K562 (cell line): Measurements from ENCODE around the gene KCND3. TPM values are rescaled to one million over a fixed set of nuclear protein-coding genes. Genes with fewer than 3 reads are reported as not detected.

Source experiments
- ATAC-seq: fragments of 200-7000 bp; cut with Tn5 transposase; 3 replicates; pipeline ENCODE4 v1.9.1; 2020; ENCODE audit warnings: moderate library complexity
- BruUV-seq: library from RNA; stranded (reverse); fragments of 400-500 nt; replicated peaks from 2 replicates; lab custom pipeline; 2021; lab: Mats Ljungman, UMichigan
- CTCF ChIA-PET: fragments of 300-600 bp; formaldehyde crosslinking; extraction: SDS; loops from one replicate; lab custom pipeline; 2021; ENCODE audit warnings: low intra/inter-chr PET ratio; lab: Yijun Ruan, JAX
- POLR2A ChIA-PET: fragments of 300-600, 350-650 bp; sonication (Branson Sonifier 250); formaldehyde crosslinking; extraction: SDS; loops from one replicate; lab custom pipeline; 2021; ENCODE audit warnings: antibody characterized with exemption, inconsistent platforms; lab: Yijun Ruan, JAX
- DNase-seq, 4 experiments: peaks; one replicate each; pipeline versions ENCODE4 v3.0.0 to v3.0.0-alpha.2; 2011 to 2018; ENCODE audit warnings: low spot score in 3 of 4, mixed read lengths in 3 of 4; ENCODE audit errors: extremely low read depth in 1 of 4
- FAIRE-seq: peaks from 2 replicates; lab custom pipeline; 2011; peaks lifted over from hg19 to GRCh38; lab: Jason Lieb, UNC
- H2AFZ ChIP-seq: 2 replicates; pipeline ENCODE4 v1.6.0; 2011; ENCODE audit warnings: low read depth, low read length, control low read depth, inconsistent platforms
- H3K27ac ChIP-seq: fragments of 200-600 bp; 3 replicates; pipeline ENCODE4 v1.8.0; 2011; ENCODE audit warnings: low read depth, mild to moderate bottlenecking, control low read depth, inconsistent platforms, low read length, moderate library complexity, mixed read lengths; ENCODE audit errors: extremely low read depth
- H3K27me3 ChIP-seq, 2 experiments: fragments of 300-600 bp in 1 of 2; 2 replicates in 1 of 2; 3 replicates in 1 of 2; pipeline versions ENCODE4 v1.6.0 to v1.8.0; 2011; ENCODE audit warnings: inconsistent platforms in 2 of 2, low read length in 2 of 2, mild to moderate bottlenecking in 1 of 2, mixed read lengths in 1 of 2, moderate library complexity in 1 of 2; ENCODE audit not compliant: control insufficient read depth in 2 of 2, insufficient read depth in 2 of 2
- H3K36me3 ChIP-seq: fragments of 300-600 bp; 3 replicates; pipeline ENCODE4 v1.8.0; 2011; ENCODE audit warnings: mild to moderate bottlenecking, low read length, inconsistent platforms; ENCODE audit not compliant: control insufficient read depth, insufficient read depth
- H3K4me1 ChIP-seq, 2 experiments: fragments of 200-600 bp in 1 of 2; replicated peaks in 1 of 2; 2 replicates in 1 of 2; 3 replicates in 1 of 2; pipeline versions ENCODE4 v1.5.1 to v1.8.0; 2011; ENCODE audit warnings: inconsistent platforms in 2 of 2, low read length in 2 of 2, mild to moderate bottlenecking in 1 of 2, mixed read lengths in 1 of 2, moderate library complexity in 1 of 2; ENCODE audit not compliant: control insufficient read depth in 2 of 2, insufficient read depth in 2 of 2
- H3K4me2 ChIP-seq: 2 replicates; pipeline ENCODE4 v1.6.1; 2011; ENCODE audit warnings: low read length, control low read depth, inconsistent platforms, mixed read lengths; ENCODE audit not compliant: insufficient read depth
- H3K4me3 ChIP-seq: fragments of 200-600 bp; sonication (generic), shearing (Covaris generic); 2 replicates; pipeline ENCODE4 v1.5.1; 2016; ENCODE audit warnings: control low read depth, inconsistent platforms
- H3K79me2 ChIP-seq: fragments of 200-600 bp; 3 replicates; pipeline ENCODE4 v1.8.0; 2011; ENCODE audit warnings: low read length, inconsistent platforms; ENCODE audit not compliant: control insufficient read depth, insufficient read depth
- H3K9ac ChIP-seq, 2 experiments: 2 replicates each; pipeline versions ENCODE4 v1.6.0 to v1.6.1; 2011; ENCODE audit warnings: low read depth in 2 of 2, low read length in 2 of 2, control low read depth in 1 of 2, inconsistent platforms in 1 of 2, mild to moderate bottlenecking in 1 of 2, mixed read lengths in 1 of 2; ENCODE audit not compliant: insufficient read depth in 1 of 2
- H3K9me1 ChIP-seq: one replicate; pipeline ENCODE4 v1.6.0; 2011; ENCODE audit warnings: inconsistent platforms, mild to moderate bottlenecking, low read length, moderate library complexity; ENCODE audit not compliant: control insufficient read depth, insufficient read depth
- H3K9me3 ChIP-seq: replicated peaks from 2 replicates; pipeline ENCODE4 v1.5.1; 2011; ENCODE audit warnings: low read depth, low read length, inconsistent platforms; ENCODE audit not compliant: control insufficient read depth, insufficient read depth
- H4K20me1 ChIP-seq: replicated peaks from 2 replicates; pipeline ENCODE4 v1.6.1; 2011; ENCODE audit warnings: low read length, inconsistent platforms, mixed read lengths; ENCODE audit not compliant: control insufficient read depth, insufficient read depth
- CHD1 ChIP-seq: fragments of 200-600 bp; sonication (generic); IDR thresholded peaks from one replicate; pipeline ENCODE4 v1.6.1; 2012; ENCODE audit warnings: mild to moderate bottlenecking, moderate library complexity, low read length, inconsistent platforms
- ETV5 ChIP-seq: sonication (generic); formaldehyde crosslinking; IDR thresholded peaks from 2 replicates; pipeline ENCODE4 v1.4.0; 2020; ENCODE audit warnings: low read depth, mild to moderate bottlenecking, missing genetic modification reagents
- MCM2 ChIP-seq: fragments of 450-650 bp; IDR thresholded peaks from 2 replicates; pipeline ENCODE4 v1.6.1; 2017; ENCODE audit warnings: low read depth, mild to moderate bottlenecking
- MEF2D ChIP-seq: conservative IDR thresholded peaks from 2 replicates; pipeline ENCODE4 v1.6.1; 2016; ENCODE audit warnings: low read depth, missing genetic modification characterization, missing compliant biosample characterization
- SPI1 ChIP-seq: IDR thresholded peaks from 2 replicates; pipeline ENCODE4 v1.6.1; 2011; ENCODE audit warnings: low read depth, low read length, control low read depth, borderline replicate concordance
- ZBTB33 ChIP-seq: sonication (generic); formaldehyde crosslinking; IDR thresholded peaks from 2 replicates; pipeline ENCODE4 v1.8.1; 2023; ENCODE audit warnings: mild to moderate bottlenecking, missing genetic modification reagents
- ZNF197 ChIP-seq: fragments of 200-800 bp; sonication (Bioruptor generic); IDR thresholded peaks from 2 replicates; pipeline ENCODE4 v1.6.1; 2016; ENCODE audit warnings: low read depth, missing genetic modification characterization, missing compliant biosample characterization
- ZNF41 ChIP-seq: fragments of 250-450 bp; sonication (Bioruptor Pico); conservative IDR thresholded peaks from 2 replicates; pipeline ENCODE4 v1.4.0; 2020; ENCODE audit warnings: mild to moderate bottlenecking
- WGBS: fragments of 100-300 bp; shearing (Covaris generic); methylation state at CpG from one replicate; pipeline ENCODE4 v1.1.6; 2016; ENCODE audit warnings: low coverage, mixed read lengths; ENCODE audit not compliant: insufficient coverage; ENCODE audit errors: missing lambda C conversion rate; 5-methylcytosine and 5-hydroxymethylcytosine counted together
- in situ Hi-C: fragments of 300-500 bp; cut with MboI; formaldehyde crosslinking; loops from 4 replicates; pipeline ENCODE4 v1.15.0; 2018; ENCODE audit warnings: inconsistent platforms, mixed read lengths
- intact Hi-C: fragments of 100-400 bp; cut with micrococcal nuclease; formaldehyde crosslinking; loops from 2 replicates; pipeline ENCODE4 v1.14.2; 2022
- polyA plus RNA-seq, 8 experiments: library from polyadenylated mRNA; depleted of rRNA in 4 of 8; stranded (reverse) in 5 of 8; unstranded in 3 of 8; fragments of >200 nt; fragmentation: Nextera tagmentation in 2 of 8; fragmentation: Illumina TruSeq in 1 of 8; extraction: Ambion mirVana in 2 of 8; extraction: Trizol in 1 of 8; gene quantifications; 2 replicates each; pipeline versions ENCODE4 v1.2.1 to v1.2.3, GENCODE V29; 2011 to 2014; ENCODE audit warnings: inconsistent platforms in 1 of 8, missing spikeins in 1 of 8
- total RNA-seq, 7 experiments: library from RNA; depleted of rRNA in 6 of 7; stranded (reverse); fragments of >200 nt in 6 of 7; fragmentation: Illumina TruSeq in 2 of 7; extraction: Trizol in 2 of 7; gene quantifications; 2 replicates each; pipeline versions ENCODE4 v1.2.1 to v1.2.3, GENCODE V29; 2011 to 2021; ENCODE audit warnings: low replicate concordance in 1 of 7
- TF ChIP-seq, protein P1 (sequence below): fragments of 450-650 bp; IDR thresholded peaks from 2 replicates; pipeline ENCODE4 v1.6.1; 2016; ENCODE audit warnings: missing biosample characterization, missing genetic modification characterization

KCND3 gene
- total and polyA plus RNA-seq, 9 of the 15 experiments (the other 6 are each of a cell fraction or from before 2014, with no cell fraction given): not detected

DNA sequence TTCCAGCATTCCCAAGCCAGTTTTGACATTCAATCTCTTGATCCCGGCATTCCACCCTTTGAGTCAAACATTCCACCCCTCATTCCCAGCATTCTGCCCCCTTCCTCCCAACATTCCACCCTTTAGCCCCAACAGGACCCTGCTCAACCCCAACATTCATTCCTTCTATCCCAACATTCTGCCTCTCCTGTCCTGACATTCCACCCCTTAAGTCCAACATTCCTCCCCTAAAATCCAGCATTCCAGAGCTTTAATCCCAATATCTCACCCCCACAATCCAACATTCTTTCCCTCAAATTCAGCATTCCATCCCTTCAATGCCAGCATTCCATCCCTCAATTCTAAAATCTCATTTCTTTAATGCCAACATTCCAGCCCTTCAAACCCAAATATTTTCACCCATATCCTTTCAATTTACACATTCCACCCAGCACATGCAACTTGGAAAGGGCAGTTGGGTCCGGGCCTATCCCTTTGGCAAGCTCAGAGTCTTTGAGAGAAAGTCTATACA, 210.9 kb downstream of the KCND3 start:
- no peak overlapping the region for H3K4me2 ChIP-seq
- H3K27ac ChIP-seq: no peak overlapping the region
- no peak for DNase-seq
- H3K4me1 ChIP-seq: no peaks in the 10 kb centered on the region
- no peak overlapping the region for H3K9ac ChIP-seq
- intact Hi-C loops (no loop called here), in situ Hi-C loops (no loop called here)
- no peaks in the 10 kb centered on the region for H3K9me3 ChIP-seq
- ATAC-seq: no peak
- ChIA-PET POLR2A (interaction anchor here (0.6 kb wide), 1 partner anchor 1472 kb away, joined by 3 read pairs; no protein-coding TSS in a partner anchor), CTCF (no interaction called here)
- no peaks in the 10 kb centered on the region for H4K20me1 ChIP-seq
- no peak overlapping the region for H2AFZ ChIP-seq
- no peaks in the 10 kb centered on the region for H3K79me2 ChIP-seq
- FAIRE-seq: no peak
- H3K9me1 ChIP-seq: no peaks in the 10 kb centered on the region
- H3K36me3 ChIP-seq: no peaks in the 10 kb centered on the region
- no peak overlapping the region for H3K4me3 ChIP-seq
- peaks cover 19 to 30% of the 10 kb centered on the region in 2 experiments; a peak in 4 of 5 replicates for H3K27me3 ChIP-seq
- no peak for TF ChIP-seq SPI1
- no peak for TF ChIP-seq MEF2D (tag)
- TF ChIP-seq, protein P1, sequence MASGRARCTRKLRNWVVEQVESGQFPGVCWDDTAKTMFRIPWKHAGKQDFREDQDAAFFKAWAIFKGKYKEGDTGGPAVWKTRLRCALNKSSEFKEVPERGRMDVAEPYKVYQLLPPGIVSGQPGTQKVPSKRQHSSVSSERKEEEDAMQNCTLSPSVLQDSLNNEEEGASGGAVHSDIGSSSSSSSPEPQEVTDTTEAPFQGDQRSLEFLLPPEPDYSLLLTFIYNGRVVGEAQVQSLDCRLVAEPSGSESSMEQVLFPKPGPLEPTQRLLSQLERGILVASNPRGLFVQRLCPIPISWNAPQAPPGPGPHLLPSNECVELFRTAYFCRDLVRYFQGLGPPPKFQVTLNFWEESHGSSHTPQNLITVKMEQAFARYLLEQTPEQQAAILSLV (tag): no peak
- no peak for TF ChIP-seq ZNF197
- no peak for TF ChIP-seq ZBTB33 (CRISPR knock-in tag)
- no peak for TF ChIP-seq MCM2
- no peak for TF ChIP-seq CHD1
- TF ChIP-seq ETV5 (CRISPR knock-in tag): no peak
- no peak for TF ChIP-seq ZNF41 (CRISPR knock-in tag)
- no TSS peak for BruUV-seq
- WGBS: 0% methylated on average over 2 of the region's 2 CpGs
